ENCODE data around the gene LRRC74B.

The LRRC74B gene

DNA sequence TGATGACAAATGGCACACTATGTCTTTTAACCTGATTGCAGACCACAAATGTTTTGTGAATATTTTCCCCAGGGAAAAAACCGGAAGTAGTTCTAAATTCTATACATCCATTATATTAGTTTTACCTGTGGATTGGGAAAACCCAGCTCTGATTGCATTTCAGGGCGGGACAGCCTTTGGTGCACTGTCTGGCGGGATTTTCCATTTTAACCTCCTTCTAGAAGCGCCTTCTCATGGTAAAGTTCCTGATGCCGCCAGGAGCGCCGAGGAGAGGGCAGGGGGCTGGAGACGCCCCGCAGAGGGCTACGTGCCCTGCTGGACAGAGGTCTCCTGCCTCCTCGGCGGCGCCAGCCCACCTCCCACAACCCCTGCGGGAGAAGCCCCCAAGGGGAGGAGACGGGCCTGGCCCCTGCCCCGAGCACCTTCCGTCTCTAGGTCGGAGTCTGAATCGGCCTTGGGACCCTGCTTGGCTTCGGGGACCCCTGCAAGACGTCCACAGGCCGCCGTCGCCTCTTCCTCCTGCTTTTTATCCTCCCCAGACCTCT lies 32.0 kb upstream of the LRRC74B start:
- no peak for DNase-seq (ENCODE audit: low read depth in 2 of 2)

- peak; percentile 88 to 90 for DNase-seq (ENCODE audit: low read depth in 2 of 2)
Observed at GRCh38 chr22:21014202-21014725, 31.5 kb upstream of the LRRC74B start.

- no peak for DNase-seq (ENCODE audit: low read depth in 2 of 2)
Observed at GRCh38 chr22:21014726-21015465, 30.9 kb upstream of the LRRC74B start, which contains the start of gene P2RX6. Gene P2RX6 (plus strand): TSS chr22:21015165. CDS start chr22:21015175, 10 bp downstream.

DNA sequence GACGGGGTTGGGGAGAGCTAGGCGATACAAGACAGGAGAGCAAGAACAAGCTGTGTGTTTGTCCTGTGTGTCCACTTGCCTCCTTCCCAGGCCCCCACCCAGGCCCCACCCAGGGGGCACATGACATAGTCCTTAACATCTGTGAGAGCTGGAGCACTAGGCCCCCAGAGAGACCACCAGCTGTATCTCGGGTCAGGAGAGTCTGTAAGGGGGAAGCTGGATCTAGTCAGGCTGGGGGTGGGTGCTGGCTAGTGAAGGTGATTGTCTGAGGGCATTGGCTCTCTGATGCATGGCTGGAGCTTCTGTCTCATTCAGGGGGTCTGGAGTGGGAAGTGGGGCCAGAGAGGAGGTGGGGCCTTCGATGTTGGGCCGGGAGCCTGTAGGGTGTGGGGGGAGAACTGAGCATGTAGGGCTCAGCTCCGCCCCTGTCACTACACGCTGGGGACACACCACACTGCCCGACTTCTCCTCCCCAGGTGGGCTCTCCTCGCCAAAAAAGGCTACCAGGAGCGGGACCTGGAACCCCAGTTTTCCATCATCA lies 30.2 kb upstream of the LRRC74B start:
- DNase-seq (ENCODE audit: low read depth in 2 of 2) = no peak

DNA sequence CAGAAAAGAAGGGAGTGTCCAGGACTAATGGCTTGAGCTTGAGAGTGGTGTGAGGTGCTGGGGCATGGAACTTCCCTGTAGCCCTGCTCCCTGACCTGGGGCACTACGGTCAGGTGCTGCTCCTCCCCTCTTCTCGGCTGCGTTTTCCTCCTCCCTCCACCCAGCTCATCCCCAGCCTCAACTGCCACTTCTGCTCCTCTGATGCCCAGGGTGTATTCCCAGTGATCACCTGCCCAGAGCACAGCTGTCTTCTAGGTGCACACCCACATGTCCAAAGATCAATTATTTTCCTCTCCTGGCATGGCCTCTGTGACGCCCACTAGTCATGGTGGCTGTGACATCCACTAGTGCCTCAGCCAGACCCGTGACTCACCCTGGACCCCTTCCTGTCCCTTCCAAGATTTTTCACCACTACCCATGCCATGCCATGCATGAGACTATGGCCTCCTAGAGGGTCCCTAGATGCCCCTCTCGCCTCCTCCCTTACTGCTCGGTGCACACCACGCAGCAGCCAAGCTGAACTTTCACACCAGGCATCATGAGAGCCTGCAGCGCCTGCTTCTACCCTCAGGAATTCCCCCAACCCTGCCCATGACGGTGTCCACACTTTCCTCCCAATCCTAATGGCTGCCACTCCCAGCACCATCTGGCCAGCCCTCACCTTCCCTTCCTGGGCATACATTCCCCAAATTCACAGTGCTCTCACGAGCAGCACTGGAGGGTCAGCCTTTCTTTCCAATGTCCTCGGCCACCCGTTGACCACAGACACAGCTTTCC lies 28.9 kb upstream of the LRRC74B start:
- DNase-seq (ENCODE audit: low read depth in 2 of 2) = no peak

DNA sequence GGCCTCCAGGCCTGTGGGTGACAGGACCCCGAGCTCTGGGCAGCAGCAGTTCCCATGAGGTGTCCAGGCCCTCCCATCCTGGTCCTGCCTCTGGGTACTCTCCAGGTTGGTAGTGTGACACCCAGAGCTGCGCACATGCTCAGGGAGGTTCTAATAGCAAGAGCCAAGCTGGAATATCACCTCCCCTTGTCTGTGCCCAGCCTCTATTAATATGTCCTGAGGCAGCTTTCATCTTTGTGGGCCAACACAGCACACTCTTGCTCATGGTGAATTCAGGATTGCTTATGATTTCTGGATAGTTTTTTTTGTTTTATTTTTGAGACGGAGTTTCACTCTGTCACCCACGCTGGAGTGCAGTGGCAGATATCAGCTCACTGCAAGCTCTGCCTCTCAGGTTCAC lies 27.4 kb upstream of the LRRC74B start:
- DNase-seq (ENCODE audit: low read depth in 2 of 2) = no peak

DNA sequence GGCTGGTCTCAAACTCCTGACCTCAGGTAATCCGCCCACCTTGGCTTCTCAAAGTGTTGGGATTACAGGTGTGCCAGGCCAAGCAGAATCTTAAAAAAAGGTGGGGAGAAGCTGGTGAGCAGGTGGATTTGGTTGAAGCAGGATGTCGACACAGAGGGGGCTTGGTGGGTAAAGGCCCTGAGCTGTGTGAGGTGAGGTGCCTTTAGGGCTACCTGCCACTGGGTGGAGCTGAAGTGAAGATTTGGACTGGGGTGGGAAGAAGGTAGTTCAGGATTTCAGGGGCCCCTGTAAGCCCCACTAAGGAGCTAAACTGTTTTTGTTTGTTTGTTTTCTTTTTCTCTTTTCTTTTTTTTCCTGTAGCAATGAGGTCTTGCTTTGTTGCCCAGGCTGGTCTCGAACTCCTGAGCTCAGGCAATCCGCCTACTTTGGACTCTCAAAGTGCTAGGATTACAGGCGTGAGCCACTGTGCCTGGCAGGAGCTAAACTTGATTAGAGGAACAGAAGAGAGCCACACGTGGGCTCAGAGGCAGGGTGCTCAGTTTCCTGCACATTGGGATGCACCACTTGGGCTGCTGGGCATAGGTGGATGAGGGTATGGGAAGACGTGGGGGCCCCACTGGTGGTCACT lies 24.8 kb upstream of the LRRC74B start:
- DNase-seq (ENCODE audit: low read depth in 2 of 2) = no peak

- no peak for DNase-seq (ENCODE audit: low read depth in 2 of 2)
Observed at GRCh38 chr22:21022507-21022906, 23.2 kb upstream of the LRRC74B start.

GRCh38 chr22:21022955-21023614 lies 22.7 kb upstream of the LRRC74B start:
- no peak for DNase-seq (ENCODE audit: low read depth in 2 of 2)

DNA sequence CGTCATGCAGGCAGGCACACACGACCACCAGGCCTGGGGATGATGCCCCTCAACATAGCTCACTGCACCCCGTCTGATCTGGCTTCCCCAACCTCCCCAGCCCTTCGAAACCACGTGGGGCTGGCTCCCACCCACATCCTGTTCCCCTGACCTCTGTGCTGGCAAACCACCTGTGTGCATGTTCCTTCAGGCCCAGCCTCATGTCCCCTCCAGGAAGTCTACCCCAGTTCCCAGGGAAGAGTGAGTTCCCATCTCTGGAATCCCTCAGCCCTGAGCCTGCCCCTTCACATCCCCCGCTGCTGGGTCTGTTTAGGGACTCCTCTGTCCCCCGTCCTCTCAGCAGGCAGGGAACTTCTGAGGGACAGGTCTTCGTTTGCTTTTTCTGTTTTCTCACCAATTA lies 20.5 kb upstream of the LRRC74B start:
- no peak for DNase-seq (ENCODE audit: low read depth in 2 of 2)

GRCh38 chr22:21025763-21026755 lies 19.7 kb upstream of the LRRC74B start:
- no peak for DNase-seq (ENCODE audit: low read depth in 2 of 2)

DNA sequence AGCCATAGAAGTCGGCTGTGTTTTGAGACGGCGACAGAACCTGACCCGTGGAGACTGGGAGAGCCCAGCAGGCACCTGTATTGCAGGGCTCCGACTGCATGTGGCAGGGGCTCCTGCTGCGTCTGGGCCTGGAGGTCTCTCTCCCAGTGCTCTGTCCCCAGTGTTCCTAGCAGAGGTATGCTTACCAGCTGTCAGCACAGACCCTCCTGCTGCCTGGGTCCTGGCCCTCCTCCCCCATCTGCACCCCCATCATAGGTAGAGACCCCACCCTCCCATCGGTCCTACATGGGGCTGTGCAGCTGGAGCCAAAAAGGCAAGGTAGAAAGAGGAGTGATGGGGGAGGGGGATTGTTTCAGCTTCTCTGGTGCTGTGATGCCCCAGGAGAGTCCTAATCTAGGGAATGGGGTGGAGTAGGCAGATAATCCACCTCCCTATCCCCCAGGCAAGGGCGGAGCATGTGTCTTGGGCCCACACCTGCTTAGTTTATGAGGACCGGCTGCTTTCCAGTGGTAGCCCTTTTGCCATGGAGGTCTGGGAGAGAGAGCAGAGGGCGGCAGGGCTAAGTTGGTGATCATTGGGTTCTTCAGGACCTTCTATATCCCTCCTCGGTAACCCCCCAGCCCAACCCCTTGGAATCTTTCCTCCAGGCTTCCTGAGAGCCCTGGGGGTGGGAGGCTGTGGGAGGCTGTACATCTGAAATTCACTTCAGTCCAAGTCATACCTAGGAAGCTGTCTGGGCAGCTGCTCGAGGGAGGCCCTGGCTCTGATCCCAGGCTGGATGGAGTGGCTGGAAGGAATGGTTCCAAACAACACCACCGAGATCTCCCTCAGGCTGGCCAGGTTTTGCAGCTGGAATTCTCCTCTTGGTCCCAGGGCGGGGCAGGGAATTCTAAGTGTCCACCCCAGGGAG lies 18.7 kb upstream of the LRRC74B start:
- no peak for DNase-seq (ENCODE audit: low read depth in 2 of 2)

DNA sequence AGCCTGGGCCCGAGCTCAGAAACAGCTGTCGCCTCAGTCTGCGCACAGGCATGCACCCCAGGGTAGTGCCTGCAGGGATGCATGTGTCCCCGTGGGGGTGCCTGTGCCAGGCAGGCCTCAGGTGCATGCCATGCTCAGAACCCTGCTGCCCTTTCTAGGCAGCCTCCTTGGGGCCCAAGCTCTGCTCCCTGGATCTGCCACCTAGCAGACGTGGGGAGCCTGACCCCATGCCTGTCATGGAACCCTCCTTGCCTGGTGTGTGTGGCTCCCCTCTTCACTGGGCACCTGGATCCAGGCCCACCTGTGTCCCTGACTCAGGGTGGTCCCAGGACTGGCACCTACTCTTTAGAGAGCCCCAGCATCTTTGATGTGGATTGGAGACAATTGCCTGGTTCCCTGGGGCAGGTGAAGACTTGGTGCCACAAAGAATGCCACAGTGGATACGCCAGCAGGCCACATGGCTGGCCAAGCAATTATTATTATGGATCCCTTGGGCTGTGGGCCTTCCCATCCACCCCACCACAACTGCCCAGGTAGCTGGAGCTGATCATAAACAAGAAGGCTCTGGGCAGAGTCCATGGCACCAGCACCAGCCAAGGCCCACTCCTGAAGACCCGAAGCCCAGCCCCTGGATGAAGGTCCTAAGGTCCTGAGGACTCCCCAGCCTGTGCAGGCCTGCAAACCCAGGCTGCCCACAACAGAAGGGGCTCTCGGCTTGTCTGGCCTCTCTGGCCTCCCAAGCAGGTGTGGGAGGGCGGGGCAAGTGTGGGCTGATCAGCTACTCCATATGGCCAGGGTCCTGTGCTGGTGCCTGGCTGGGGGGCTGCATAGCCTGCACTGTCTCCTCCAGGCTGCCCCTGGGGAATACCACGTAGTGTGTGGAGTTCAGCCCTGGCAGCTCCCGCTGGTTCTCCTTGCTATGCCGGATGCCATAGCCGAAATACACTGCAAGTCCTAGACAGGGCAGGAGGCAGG lies 17.2 kb upstream of the LRRC74B start:
- no peak for DNase-seq (ENCODE audit: low read depth in 2 of 2)

GRCh38 chr22:21029486-21030025 lies 16.2 kb upstream of the LRRC74B start:
- DNase-seq (ENCODE audit: low read depth in 2 of 2) = no peak

DNA sequence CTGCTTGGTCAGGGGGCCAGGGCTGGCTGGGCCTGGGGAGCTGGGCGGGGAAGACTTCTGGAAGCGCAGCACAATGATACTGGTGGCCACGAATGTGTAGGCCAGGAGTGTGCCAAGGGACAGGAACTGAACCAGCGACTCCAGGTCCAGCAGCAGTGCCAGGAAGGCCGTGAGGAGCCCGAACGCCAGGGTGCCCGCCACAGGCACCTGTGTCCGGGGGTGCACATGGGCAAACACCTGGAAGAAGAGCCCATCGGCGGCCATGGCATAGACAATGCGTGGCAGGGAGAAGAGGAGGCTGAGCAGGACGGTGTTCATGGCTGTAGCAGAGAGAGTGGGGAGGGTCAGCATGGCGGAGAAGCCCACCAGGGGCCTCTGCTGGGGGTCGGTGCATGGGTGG lies 15.7 kb upstream of the LRRC74B start:
- DNase-seq (ENCODE audit: low read depth in 2 of 2) = no peak

DNA sequence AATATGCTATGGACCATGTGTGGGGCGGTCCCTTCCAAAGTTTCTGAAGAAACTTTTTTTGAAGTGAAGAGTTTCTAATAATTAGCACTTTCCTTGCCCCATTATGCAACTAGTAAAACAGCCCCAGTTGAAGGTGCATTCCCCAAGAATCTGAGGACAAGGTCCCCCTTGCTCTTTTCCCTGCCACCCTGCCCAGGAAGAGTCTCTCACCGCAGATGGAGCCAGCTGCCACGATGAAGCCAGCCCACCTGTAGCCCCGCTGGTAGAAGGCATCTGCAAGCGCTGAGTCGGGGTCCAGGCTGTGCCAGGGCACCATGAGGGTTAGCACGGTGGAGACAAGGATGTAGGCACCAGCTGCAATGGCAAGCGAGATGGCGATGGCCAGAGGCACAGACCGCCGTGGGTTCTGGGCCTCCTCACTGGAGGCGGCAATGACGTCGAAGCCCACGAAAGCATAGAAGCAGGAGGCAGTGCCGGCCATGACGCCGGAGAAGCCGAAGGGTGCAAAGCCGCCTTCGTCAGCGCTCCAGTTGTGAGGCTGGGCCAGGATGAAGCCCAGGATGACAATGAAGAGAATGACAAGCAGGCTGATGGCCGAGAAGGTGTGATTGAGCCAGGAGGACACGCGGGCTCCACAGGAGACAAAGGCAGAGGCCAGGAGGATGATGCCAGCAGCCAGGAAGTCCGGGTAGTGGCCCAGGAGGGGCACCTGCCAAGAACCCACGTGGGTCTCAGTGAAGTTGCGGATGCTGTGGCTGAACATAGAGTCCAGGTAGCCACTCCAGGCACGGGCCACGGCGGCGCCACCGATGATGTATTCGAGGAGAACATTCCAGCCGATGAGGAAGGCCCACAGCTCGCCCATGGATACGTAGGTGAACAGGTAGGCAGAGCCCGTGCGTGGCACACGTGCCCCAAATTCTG lies 14.9 kb upstream of the LRRC74B start:
- DNase-seq (ENCODE audit: low read depth in 2 of 2) = no peak
